GM19324 (cell line): ENCODE results near the gene PLVAP.

Experiments used
- ATAC-seq: cut with Tn5 transposase; IDR thresholded peaks from one replicate; pipeline ENCODE4 v1.9.1; 2021; ENCODE audit warnings: mild to moderate bottlenecking, moderate library complexity; ENCODE audit not compliant: unreplicated experiment, low FRiP score

PLVAP gene

GRCh38 chr19:17324357-17325114 is 52.6 kb downstream of the PLVAP start:
- no peak for ATAC-seq

- no peak for ATAC-seq
Measured at GRCh38 chr19:17323964-17324332, 53.2 kb downstream of the PLVAP start.

- ATAC-seq = no peak
Measured at GRCh38 chr19:17323300-17323963, 53.7 kb downstream of the PLVAP start.

- no peak for ATAC-seq
Measured at GRCh38 chr19:17322854-17323253, 54.3 kb downstream of the PLVAP start.

GRCh38 chr19:17321655-17322489 is 55.3 kb downstream of the PLVAP start:
- ATAC-seq = no peak

- no peak for ATAC-seq
Measured at GRCh38 chr19:17320435-17320834, 56.7 kb downstream of the PLVAP start.

- no peak for ATAC-seq
Measured at GRCh38 chr19:17319473-17320238, 57.5 kb downstream of the PLVAP start.

- ATAC-seq = no peak
Measured at GRCh38 chr19:17318966-17319365, 58.2 kb downstream of the PLVAP start.

GRCh38 chr19:17314007-17314593 is 63.0 kb downstream of the PLVAP start:
- ATAC-seq = no peak

GRCh38 chr19:17312189-17313113 is 64.7 kb downstream of the PLVAP start:
- ATAC-seq = no peak

- no peak for ATAC-seq
Measured at GRCh38 chr19:17311455-17312188, 65.5 kb downstream of the PLVAP start.

GRCh38 chr19:17309965-17310461 is 67.1 kb downstream of the PLVAP start:
- ATAC-seq = no peak

GRCh38 chr19:17309198-17309964 is 67.8 kb downstream of the PLVAP start, which contains the start of gene DDA1:
Gene DDA1 (plus strand): TSS chr19:17309563. CDS start chr19:17309655, 92 bp downstream.
- ATAC-seq = peak; percentile 58

GRCh38 chr19:17307876-17308377 is 69.2 kb downstream of the PLVAP start:
- no peak for ATAC-seq

- no peak for ATAC-seq
Measured at GRCh38 chr19:17306285-17306714, 70.8 kb downstream of the PLVAP start.

- peak; percentile 82 for ATAC-seq
Measured at GRCh38 chr19:17305517-17306284, 71.4 kb downstream of the PLVAP start, which contains the start of gene MRPL34. Gene MRPL34 (plus strand): TSS chr19:17305872. CDS start chr19:17305893, 21 bp downstream.
